Neural cell (in vitro differentiated cells): ENCODE data around the gene ANKS1A. TPM values are rescaled to one million over a fixed set of nuclear protein-coding genes. Genes with fewer than 3 reads are reported as not detected.

ENCODE experiments used
- H2AFZ ChIP-seq: fragments of 200-600, 300-800 bp; sonication (generic), shearing (Covaris generic); 2 replicates; pipeline ENCODE4 v1.6.0; 2014; ENCODE audit warnings: low read depth, mild to moderate bottlenecking, antibody characterized with exemption, low read length, moderate library complexity
- H3F3A ChIP-seq: fragments of 200-600 bp; shearing (Covaris generic); 2 replicates; pipeline ENCODE4 v1.6.1; 2016; ENCODE audit warnings: mild to moderate bottlenecking, moderate library complexity, mixed read lengths, antibody characterized with exemption, low read length; ENCODE audit not compliant: insufficient read depth, poor library complexity, severe bottlenecking
- H3K27ac ChIP-seq: fragments of 200-600, 300-800 bp; sonication (generic), shearing (Covaris generic); 2 replicates; pipeline ENCODE4 v1.5.1; 2014; ENCODE audit warnings: mild to moderate bottlenecking, low read length, moderate library complexity
- H3K27me3 ChIP-seq: fragments of 300-800, 200-600 bp; sonication (generic), shearing (Covaris generic); 2 replicates; pipeline ENCODE4 v1.6.0; 2014; ENCODE audit warnings: mild to moderate bottlenecking, low read depth, low read length, moderate library complexity; ENCODE audit not compliant: insufficient read depth
- H3K36me3 ChIP-seq: fragments of 300-800, 200-600 bp; sonication (generic), shearing (Covaris generic); 2 replicates; pipeline ENCODE4 v1.5.1; 2014; ENCODE audit warnings: mild to moderate bottlenecking, antibody characterized with exemption, low read length, moderate library complexity; ENCODE audit not compliant: insufficient read depth
- H3K4me2 ChIP-seq: fragments of 300-800, 200-600 bp; sonication (generic), shearing (Covaris generic); 2 replicates; pipeline ENCODE4 v1.6.0; 2014; ENCODE audit warnings: mild to moderate bottlenecking, low read length
- H3K4me3 ChIP-seq: fragments of 300-800, 200-600 bp; sonication (generic), shearing (Covaris generic); 2 replicates; pipeline ENCODE4 v1.5.1; 2014; ENCODE audit warnings: mild to moderate bottlenecking, low read length, moderate library complexity
- H3K79me2 ChIP-seq: fragments of 200-600 bp; shearing (Covaris generic); replicated peaks from 2 replicates; pipeline ENCODE4 v1.6.0; 2014; ENCODE audit warnings: mild to moderate bottlenecking, low read length, moderate library complexity; ENCODE audit not compliant: insufficient read depth
- H3K9ac ChIP-seq: fragments of 300-800, 200-600 bp; sonication (generic), shearing (Covaris generic); 2 replicates; pipeline ENCODE4 v1.6.1; 2016; ENCODE audit warnings: mild to moderate bottlenecking, low read length, mixed read lengths
- H3K9me2 ChIP-seq: fragments of 200-600 bp; shearing (Covaris generic); 2 replicates; pipeline ENCODE4 v1.6.1; 2016; ENCODE audit warnings: mild to moderate bottlenecking, low read length, mixed read lengths; ENCODE audit not compliant: insufficient read depth
- H3K9me3 ChIP-seq: fragments of 200-600, 300-800 bp; sonication (generic), shearing (Covaris generic); 2 replicates; pipeline ENCODE4 v1.6.1; 2016; ENCODE audit warnings: mild to moderate bottlenecking, mixed run types, low read length, moderate library complexity, mixed read lengths
- H4K20me1 ChIP-seq: fragments of 200-600 bp; shearing (Covaris generic); 2 replicates; pipeline ENCODE4 v1.6.1; 2016; ENCODE audit warnings: mild to moderate bottlenecking, mixed run types; ENCODE audit not compliant: insufficient read depth
- CTCF ChIP-seq: fragments of 450-650 bp; IDR thresholded peaks from 2 replicates; pipeline ENCODE4 v1.5.1; 2014; ENCODE audit warnings: antibody characterized with exemption, mild to moderate bottlenecking, moderate library complexity; ENCODE audit not compliant: poor library complexity, severe bottlenecking
- EP300 ChIP-seq: fragments of 450-650 bp; conservative IDR thresholded peaks from 2 replicates; pipeline ENCODE4 v1.6.1; 2014; ENCODE audit warnings: antibody characterized with exemption, mild to moderate bottlenecking, moderate library complexity; ENCODE audit not compliant: poor library complexity, severe bottlenecking
- EZH2 ChIP-seq: fragments of 200-600, 300-800 bp; shearing (Covaris generic), sonication (generic); IDR thresholded peaks from 2 replicates; pipeline ENCODE4 v1.6.1; 2014; ENCODE audit warnings: antibody characterized with exemption, low read length, borderline replicate concordance, mild to moderate bottlenecking; ENCODE audit not compliant: insufficient read depth, poor library complexity, severe bottlenecking
- MXI1 ChIP-seq: fragments of 450-650 bp; conservative IDR thresholded peaks from 2 replicates; pipeline ENCODE4 v1.6.1; 2014; ENCODE audit warnings: antibody characterized with exemption, mild to moderate bottlenecking; ENCODE audit not compliant: poor library complexity, severe bottlenecking
- POLR2AphosphoS5 ChIP-seq: IDR thresholded peaks from 2 replicates; pipeline ENCODE4 v1.6.1; 2012
- RAD21 ChIP-seq: fragments of 450-650 bp; conservative IDR thresholded peaks from 2 replicates; pipeline ENCODE4 v1.6.1; 2014; ENCODE audit warnings: antibody characterized with exemption, mild to moderate bottlenecking, moderate library complexity
- REST ChIP-seq: IDR thresholded peaks from 2 replicates; pipeline ENCODE4 v1.6.1; 2012; ENCODE audit warnings: borderline replicate concordance
- SMC3 ChIP-seq: fragments of 450-650 bp; conservative IDR thresholded peaks from 2 replicates; pipeline ENCODE4 v1.6.1; 2014; ENCODE audit warnings: antibody characterized with exemption, mild to moderate bottlenecking, moderate library complexity; ENCODE audit not compliant: poor library complexity
- TAF1 ChIP-seq: IDR thresholded peaks from 2 replicates; pipeline ENCODE4 v1.6.1; 2012; ENCODE audit warnings: low read depth
- polyA plus RNA-seq: library from polyadenylated mRNA; depleted of rRNA; stranded (reverse); fragments of >200 nt; gene quantifications from 2 replicates; pipeline ENCODE4 v1.2.3, GENCODE V29; 2014

Gene ANKS1A
- polyA plus RNA-seq, 1 donor from 2014 or later: 22.6 TPM

- H3K9me3 ChIP-seq: no peaks in the 10 kb centered on the region
- no peak overlapping the region for H3K4me2 ChIP-seq
- TF ChIP-seq POLR2AphosphoS5 (no peak), EZH2 (no peak)
- H3K79me2 ChIP-seq: no peaks in the 10 kb centered on the region
- H3K27me3 ChIP-seq: no peaks in the 10 kb centered on the region
- H3K36me3 ChIP-seq: no peaks in the 10 kb centered on the region
- H3K27ac ChIP-seq: no peak overlapping the region
- H3K9me2 ChIP-seq: no peaks in the 10 kb centered on the region
- no peak overlapping the region for H3K9ac ChIP-seq
- no peaks in the 10 kb centered on the region for H3F3A ChIP-seq
- H4K20me1 ChIP-seq: no peaks in the 10 kb centered on the region
- H3K4me3 ChIP-seq: no peak overlapping the region
- no peak overlapping the region for H2AFZ ChIP-seq
These were observed 140.0 kb downstream of the ANKS1A start for GRCh38 chr6:35028781-35029769.

GRCh38 chr6:35030099-35030498, 141.0 kb downstream of the ANKS1A start:
- no peak overlapping the region for H3K27ac ChIP-seq
- no peaks in the 10 kb centered on the region for H3K9me2 ChIP-seq
- no peak for TF ChIP-seq EZH2
- no peak for TF ChIP-seq REST
- TF ChIP-seq MXI1: no peak
- TF ChIP-seq TAF1: no peak
- TF ChIP-seq SMC3: no peak
- H3K36me3 ChIP-seq: no peaks in the 10 kb centered on the region
- H3K9ac ChIP-seq: no peak overlapping the region
- no peaks in the 10 kb centered on the region for H3K9me3 ChIP-seq
- no peaks in the 10 kb centered on the region for H4K20me1 ChIP-seq
- H3K27me3 ChIP-seq: no peaks in the 10 kb centered on the region
- H3K79me2 ChIP-seq: no peaks in the 10 kb centered on the region
- H3K4me3 ChIP-seq: no peak overlapping the region
- no peaks in the 10 kb centered on the region for H3F3A ChIP-seq
- no peak overlapping the region for H2AFZ ChIP-seq
- no peak overlapping the region for H3K4me2 ChIP-seq

DNA sequence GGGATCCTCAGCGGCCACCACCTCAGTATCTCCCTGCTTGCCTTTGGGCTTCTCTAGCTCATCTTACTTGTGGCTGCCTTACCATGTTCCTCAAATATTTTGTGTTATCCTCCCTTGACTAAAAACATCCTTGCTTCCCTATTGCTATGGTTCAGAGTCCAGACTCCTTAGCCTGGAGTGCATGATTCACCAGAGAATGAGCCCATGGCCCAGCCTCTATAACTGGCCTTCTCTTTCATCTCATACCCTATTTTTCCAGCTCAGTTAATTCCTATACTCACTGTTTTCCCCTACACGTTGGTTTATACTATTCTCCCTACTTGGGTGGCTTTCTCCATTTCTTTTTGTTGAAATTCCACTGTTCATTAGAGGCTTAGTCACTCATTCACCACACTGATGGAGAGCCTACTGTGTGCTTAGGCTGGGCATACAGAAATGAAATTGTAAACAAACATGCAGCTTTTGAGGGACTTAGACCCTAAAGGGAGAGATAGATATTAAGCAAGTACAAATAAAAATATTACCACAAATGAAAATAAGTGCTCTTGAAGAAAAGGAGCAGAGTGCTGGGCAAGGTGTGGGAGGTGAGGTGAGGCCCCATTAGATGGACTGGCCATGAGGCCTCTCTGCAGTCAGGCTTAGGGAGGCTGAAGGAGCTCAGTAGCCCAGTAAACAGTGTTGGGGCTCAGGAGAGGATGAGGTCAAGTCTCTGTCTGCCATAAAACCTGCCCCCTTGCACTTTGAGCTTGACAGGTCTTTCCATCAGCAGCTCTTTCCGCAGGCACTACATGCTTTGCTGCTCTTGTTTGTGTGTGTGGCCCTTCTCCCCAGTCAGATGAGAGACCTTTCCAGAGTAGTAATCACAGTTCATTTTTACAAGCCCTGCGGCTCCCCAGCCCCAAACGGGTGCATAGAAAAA, 142.8 kb downstream of the ANKS1A start:
- no peaks in the 10 kb centered on the region for H3K9me2 ChIP-seq
- TF ChIP-seq CTCF: no peak
- TF ChIP-seq REST: no peak
- TF ChIP-seq POLR2AphosphoS5: no peak
- TF ChIP-seq SMC3: no peak
- no peak for TF ChIP-seq EP300
- TF ChIP-seq TAF1: no peak
- no peak for TF ChIP-seq MXI1
- TF ChIP-seq EZH2: no peak
- TF ChIP-seq RAD21: no peak
- no peaks in the 10 kb centered on the region for H3K9me3 ChIP-seq
- no peak overlapping the region for H3K4me2 ChIP-seq
- no peak overlapping the region for H3K4me3 ChIP-seq
- no peaks in the 10 kb centered on the region for H3F3A ChIP-seq
- no peaks in the 10 kb centered on the region for H3K36me3 ChIP-seq
- H3K27ac ChIP-seq: no peak overlapping the region
- H3K9ac ChIP-seq: no peak overlapping the region
- H3K79me2 ChIP-seq: no peaks in the 10 kb centered on the region
- H4K20me1 ChIP-seq: no peaks in the 10 kb centered on the region
- no peaks in the 10 kb centered on the region for H3K27me3 ChIP-seq
- no peak overlapping the region for H2AFZ ChIP-seq
